OCI-M2 (cell line): ENCODE data around the gene NLRC3.
"Not testable (repeated sequence)": the region's sequence is repeated elsewhere in the genome, so short reads cannot be mapped to it uniquely, and the experiment has no call there.

Experiments
- DNase-seq: peaks from one replicate; lab custom pipeline; 2025; ENCODE audit not compliant: unreplicated experiment; lab: John Stamatoyannopoulos, UW

Gene NLRC3

DNA sequence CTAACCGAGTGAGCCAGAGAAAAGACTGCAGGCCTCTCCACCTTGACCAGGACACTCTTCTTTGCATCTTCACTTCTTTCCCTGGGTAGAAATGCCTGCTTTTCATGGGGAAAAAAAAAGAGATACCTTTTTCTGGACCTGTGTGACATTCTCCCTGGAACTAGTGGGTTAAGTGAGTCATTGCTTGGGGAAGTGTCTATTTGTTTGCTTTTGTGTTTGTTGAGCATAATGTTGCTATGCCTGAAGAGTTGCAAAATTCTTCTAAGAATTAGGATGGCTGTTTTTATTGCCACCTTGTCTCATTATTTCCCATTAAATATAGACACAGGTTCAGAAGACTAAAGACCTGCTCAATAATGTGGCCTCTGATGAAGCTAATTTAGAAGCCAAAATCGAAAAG, 57.6 kb downstream of the NLRC3 start:
- DNase-seq = no peak

GRCh38 chr16:3518986-3519348, 58.2 kb downstream of the NLRC3 start:
- no peak for DNase-seq

GRCh38 chr16:3518292-3518985, 58.8 kb downstream of the NLRC3 start:
- DNase-seq = no peak

DNA sequence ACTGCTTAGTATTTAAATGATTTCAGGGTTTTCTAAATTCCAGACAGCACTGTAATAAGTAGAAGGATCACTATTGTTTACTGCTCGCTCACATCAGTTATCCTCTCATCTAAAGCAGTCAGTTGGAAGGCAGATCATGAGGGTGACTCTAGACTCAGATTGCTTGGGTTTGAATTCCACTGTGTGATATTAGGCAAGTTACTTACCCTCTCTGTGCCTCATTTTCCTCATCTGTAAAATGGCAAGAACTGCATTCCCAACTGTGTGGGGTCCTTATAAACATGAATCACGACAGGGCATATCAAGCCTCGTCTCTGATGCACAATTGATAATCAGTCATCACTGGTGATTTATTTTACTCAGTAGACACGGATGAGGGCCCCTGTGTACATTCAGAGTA, 61.3 kb downstream of the NLRC3 start:
- no peak for DNase-seq

GRCh38 chr16:3514621-3515020, 62.6 kb downstream of the NLRC3 start:
- no peak for DNase-seq

DNA sequence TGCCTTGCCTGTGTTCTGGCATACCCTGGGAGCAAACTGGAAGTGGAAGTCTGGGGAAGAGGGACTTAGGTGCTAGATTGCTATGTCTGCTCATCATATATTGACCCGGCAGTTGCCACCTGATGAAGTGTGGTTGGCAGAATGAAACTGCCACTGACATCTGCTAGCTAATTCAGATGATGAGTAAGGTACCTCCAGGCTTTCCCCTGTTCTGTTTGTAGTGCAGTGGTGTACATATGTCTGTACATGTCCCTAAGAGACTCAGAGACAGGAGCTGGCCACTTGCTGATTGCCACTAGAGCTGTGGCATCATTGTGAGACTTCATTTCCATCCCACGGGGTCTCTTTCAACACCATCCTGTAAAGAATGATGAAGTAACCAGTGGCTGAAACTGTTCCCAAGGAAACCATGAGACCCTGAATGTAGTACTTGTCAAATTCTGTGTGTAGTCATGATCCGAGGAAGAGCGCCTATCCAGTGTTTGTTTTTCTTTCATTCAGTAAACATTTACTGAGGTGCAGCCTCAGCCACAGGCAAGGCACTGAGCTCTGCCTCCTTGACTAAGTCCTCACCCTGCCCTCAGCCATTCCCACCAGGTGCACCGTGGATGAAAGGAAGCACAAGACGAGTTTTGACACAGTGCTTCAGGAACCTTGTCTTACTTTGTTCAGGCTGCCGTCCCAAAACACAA, 63.2 kb downstream of the NLRC3 start:
- no peak for DNase-seq

- DNase-seq = no peak
Observed at GRCh38 chr16:3511286-3512180, 65.7 kb downstream of the NLRC3 start.

DNA sequence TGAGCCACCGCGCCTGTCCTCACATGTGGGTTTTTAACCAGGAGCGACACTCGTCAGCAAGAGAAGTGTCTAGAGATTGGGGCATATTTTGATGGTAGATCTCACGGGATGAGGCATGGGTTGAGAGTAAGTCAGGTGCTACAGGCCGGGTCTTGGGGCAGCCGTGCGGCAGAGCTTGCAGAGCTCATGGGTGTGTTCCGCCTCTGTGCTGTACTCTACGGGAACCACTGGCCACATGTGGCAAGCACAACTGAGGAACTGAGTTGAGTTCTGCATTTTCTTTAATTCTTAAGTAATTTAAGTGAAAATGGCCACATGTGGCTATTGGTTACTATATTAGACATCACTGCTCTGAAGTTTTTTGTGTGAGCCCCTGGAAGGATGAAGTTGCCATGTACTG, 66.8 kb downstream of the NLRC3 start:
- DNase-seq = no peak

DNA sequence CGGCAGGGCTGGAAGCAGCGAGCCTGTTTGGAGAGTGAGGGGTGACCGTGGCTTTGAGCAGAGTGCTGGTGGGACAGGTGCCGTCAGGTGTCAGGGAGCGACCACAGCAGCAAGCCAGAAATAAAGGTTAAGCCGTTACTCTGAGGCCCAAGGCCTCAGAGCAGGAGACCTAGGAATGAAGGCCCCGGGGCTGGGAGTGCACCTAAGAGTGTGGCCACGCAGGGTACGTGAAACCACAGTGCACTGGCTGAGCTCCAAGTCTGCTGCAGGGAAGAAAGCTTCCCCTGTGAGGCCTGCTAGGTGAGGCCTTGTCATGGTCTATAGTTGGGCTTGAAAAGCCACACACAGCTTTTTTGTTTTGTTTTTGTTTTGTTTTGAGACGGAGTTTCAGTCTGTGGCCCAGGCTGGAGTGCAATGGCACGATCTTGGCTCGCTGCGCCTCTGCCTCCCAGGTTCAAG, 67.7 kb downstream of the NLRC3 start:
- no peak for DNase-seq

GRCh38 chr16:3508736-3509135, 68.5 kb downstream of the NLRC3 start:
- no peak for DNase-seq

DNA sequence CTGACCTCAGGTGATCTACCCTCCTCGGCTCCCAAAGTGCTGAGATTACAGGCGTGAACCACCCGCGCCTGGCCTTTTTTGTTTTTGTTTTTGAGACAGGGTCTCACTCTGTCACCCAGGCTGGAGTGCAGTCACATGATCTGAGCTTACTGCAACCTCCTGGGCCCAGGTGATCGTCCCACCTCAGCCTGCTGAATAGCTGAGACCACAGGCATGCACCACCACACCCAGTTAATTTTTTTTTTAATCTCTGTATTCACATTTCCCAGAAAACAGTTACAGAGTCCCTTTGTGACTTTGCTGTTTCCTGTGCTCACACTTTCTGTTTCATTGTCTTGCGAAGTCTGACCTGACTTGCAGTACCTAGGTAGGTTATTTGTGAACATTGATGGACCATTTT, 73.7 kb downstream of the NLRC3 start:
- no peak for DNase-seq

DNA sequence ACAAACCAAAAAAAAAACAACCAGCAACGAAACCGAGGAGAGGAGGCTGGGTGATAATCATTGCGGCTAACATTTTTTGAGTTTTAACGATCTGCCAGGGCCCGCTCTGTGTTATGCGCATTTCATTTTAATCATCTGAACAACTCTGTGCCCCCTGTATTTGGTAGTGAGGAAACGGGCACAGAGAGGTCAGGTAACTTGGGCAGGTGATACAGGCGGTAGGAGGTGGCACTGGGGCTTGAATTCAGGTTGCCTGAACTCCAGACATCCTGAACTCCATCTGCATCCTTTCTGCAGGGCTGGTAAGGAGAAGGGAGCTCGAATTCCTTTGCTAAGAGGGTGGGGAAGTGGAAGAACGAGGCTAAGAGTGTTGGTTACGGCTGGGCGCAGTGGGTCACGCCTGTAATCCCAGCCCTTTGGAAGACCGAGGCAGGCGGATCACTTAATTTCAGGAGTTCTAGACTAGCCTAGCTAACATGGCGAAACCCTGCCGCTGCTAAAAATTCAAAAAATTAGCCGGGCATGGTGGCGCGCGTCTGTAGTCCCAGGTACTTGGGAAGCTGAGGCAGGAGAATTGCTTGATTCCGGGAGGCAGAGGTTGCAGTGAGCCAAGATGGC, 75.3 kb downstream of the NLRC3 start:
- DNase-seq = no peak

DNA sequence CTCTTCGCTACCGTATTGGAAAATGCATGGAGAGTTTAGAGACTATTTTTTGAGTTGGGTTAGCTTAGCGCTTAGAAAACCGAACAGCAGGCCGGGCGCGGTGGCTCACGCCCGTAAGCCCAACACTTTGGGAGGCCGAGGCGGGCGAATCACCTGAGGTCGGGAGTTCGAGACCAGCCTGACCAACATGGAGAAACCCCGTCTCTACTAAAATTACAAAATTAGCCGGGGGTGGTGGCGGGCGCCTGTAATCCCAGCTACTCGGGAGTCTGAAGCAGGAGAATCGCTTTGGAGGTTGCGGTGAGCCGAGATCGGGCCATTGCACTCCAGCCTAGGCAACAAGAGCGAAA, 75.8 kb downstream of the NLRC3 start:
- not testable (repeated sequence) for DNase-seq

- no peak for DNase-seq
Observed at GRCh38 chr16:3498988-3499387, 78.2 kb downstream of the NLRC3 start.

DNA sequence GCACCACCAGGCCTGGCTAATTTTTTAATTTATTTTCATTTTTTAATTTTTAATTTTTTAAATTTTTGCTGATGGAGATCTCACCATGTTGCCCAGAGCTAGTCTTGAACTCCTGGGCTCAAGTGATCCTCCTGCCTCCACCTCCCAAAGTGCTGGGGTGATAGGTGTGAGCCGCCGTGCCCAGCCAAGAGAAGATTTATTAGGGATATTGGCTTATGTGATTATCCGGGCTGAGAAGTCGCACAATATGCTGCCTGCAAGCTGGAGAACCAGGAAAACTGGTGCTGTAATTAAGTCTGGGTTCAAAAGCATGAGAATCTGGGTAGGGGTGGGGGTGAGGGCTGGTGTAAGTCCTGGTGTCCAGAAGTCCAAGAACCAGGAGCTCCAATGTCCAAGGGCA, 79.4 kb downstream of the NLRC3 start:
- no peak for DNase-seq

GRCh38 chr16:3496386-3496785, 80.8 kb downstream of the NLRC3 start:
- DNase-seq = no peak

DNA sequence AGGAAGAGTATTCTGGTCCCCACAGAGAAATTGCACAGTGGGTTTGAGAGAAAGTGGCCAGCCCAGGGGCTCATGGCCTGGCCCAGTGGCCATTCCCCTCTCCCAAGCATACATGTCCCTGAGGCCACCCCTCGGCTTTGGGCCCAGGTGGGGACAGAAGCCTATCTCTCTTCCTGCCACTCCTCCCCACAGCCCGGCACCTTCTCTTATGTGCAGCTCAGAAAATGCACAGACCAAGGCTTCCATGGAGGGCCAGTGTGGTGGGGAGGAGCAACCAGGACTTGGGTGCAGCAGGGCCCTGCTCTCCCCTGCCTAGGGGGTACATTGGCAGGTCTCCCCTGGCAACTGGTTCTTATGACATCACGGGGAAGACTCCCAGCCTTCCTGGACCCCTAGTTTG, 82.0 kb downstream of the NLRC3 start, which contains the start of gene C16orf90:
Gene C16orf90, minus strand, starts transcription at position 314 of the 400 bp plus-strand sequence. Its CDS starts 68 bp downstream, at position 246.
- DNase-seq = no peak

DNA sequence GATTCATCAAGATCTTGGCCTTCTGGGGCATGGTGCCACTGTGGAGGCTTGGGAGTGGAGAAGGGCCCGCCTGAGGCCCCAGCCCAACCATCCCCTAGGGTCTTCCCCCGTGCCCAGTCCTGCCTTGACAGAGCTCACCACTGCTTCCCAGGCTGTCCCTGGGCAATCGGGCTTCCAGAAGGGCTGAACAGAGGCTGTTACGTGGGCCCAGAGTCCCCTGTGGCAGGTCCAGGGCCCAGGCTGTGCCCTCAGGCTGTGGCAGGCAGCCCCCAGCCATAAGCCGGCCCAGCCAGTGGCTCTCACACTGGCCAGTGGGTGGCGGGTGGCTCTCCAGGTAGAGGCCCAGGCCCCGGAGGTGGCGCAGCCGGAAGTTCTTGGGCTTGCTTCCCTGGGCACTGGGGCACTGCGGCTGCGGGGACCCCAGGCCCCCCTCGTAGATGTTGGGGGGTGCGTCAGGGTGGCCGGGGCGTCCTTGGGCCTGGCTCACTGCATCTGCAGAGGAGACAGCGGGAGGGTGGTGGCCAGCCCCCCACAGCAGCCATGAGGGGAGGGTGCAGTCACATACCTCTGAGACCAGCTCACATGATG, 82.7 kb downstream of the NLRC3 start:
- DNase-seq = no peak

DNA sequence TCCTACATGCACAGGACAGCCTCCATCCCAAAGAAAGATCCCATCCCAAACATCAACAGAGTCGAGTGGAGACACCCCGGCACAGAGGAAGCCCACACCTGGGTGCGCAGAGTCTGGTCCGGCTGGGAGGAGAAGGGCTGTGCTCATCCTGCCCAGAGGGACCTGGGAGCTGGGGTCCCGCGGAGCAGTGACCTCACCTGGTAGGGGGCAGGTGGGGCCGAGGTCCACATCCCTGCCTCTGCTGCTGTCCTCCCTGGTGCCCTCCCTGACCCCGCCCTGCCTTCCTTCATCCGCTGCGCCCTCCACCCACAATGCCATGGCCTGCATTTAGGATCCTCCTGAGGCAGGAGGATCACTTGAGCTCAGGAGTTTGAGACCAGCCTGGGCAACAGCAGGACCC, 84.8 kb downstream of the NLRC3 start:
- DNase-seq = no peak

GRCh38 chr16:3490911-3491629, 86.1 kb downstream of the NLRC3 start:
- DNase-seq = no peak
